Bronchial epithelial cell (primary cell): ENCODE data around the gene RGS19. TPM values are rescaled to one million over a fixed set of nuclear protein-coding genes. Genes with fewer than 3 reads are reported as not detected.

Experiments
- DNase-seq: peaks from one replicate; pipeline ENCODE4 v3.0.0-alpha.2; 2010; ENCODE audit warnings: low read depth
- FAIRE-seq: peaks from 2 replicates; lab custom pipeline; 2011; peaks lifted over from hg19 to GRCh38; lab: Jason Lieb, UNC
- H3K27me3 ChIP-seq: 2 replicates; pipeline ENCODE4 v1.5.1; 2011; ENCODE audit warnings: low read length; ENCODE audit not compliant: control insufficient read depth, insufficient read depth
- H3K36me3 ChIP-seq: 2 replicates; pipeline ENCODE4 v1.5.1; 2011; ENCODE audit warnings: low read length; ENCODE audit not compliant: control insufficient read depth, insufficient read depth
- H3K4me3 ChIP-seq: 2 replicates; pipeline ENCODE4 v1.5.1; 2011; ENCODE audit warnings: mild to moderate bottlenecking, low read depth, low read length, control low read depth
- CTCF ChIP-seq: IDR thresholded peaks from 2 replicates; pipeline ENCODE4 v1.5.1; 2011; ENCODE audit warnings: mild to moderate bottlenecking, moderate library complexity, low read length, control low read depth, inconsistent platforms; ENCODE audit not compliant: insufficient read depth, severe bottlenecking
- total RNA-seq: library from RNA; depleted of rRNA; stranded (reverse); fragments of >200 nt; gene quantifications from 2 replicates; pipeline ENCODE4 v1.2.1, GENCODE V29; 2014

RGS19 gene
- total RNA-seq, 1 donor from 2014 or later = 6.1 TPM

- FAIRE-seq (no peak), DNase-seq (no peak)
- H3K36me3 ChIP-seq = no peaks in the 10 kb centered on the region
- TF ChIP-seq CTCF = no peak
- peak overlapping the region; percentile 51 for H3K4me3 ChIP-seq
- peaks cover 12% of the 10 kb centered on the region for H3K27me3 ChIP-seq
Observed at GRCh38 chr20:64042054-64042781, 37.1 kb downstream of the RGS19 start.

GRCh38 chr20:64041781-64042053 lies 37.6 kb downstream of the RGS19 start:
- peaks cover 8% of the 10 kb centered on the region for H3K27me3 ChIP-seq
- no peak for DNase-seq
- TF ChIP-seq CTCF = no peak
- H3K4me3 ChIP-seq = peak overlapping the region; percentile 51
- H3K36me3 ChIP-seq = no peaks in the 10 kb centered on the region
- no peak for FAIRE-seq

GRCh38 chr20:64041040-64041780 lies 38.1 kb downstream of the RGS19 start:
- no peak for TF ChIP-seq CTCF
- FAIRE-seq = no peak
- Histone ChIP-seq H3K27me3 (peaks cover 6% of the 10 kb centered on the region), H3K4me3 (no peak overlapping the region), H3K36me3 (no peaks in the 10 kb centered on the region)
- no peak for DNase-seq

GRCh38 chr20:64040231-64041039 lies 38.9 kb downstream of the RGS19 start:
- H3K27me3 ChIP-seq = peaks cover 1% of the 10 kb centered on the region
- H3K36me3 ChIP-seq = no peaks in the 10 kb centered on the region
- DNase-seq (no peak), FAIRE-seq (no peak)
- H3K4me3 ChIP-seq = no peak overlapping the region
- TF ChIP-seq CTCF = no peak

GRCh38 chr20:64039293-64040160 lies 39.8 kb downstream of the RGS19 start:
- DNase-seq (no peak), FAIRE-seq (no peak)
- Histone ChIP-seq H3K27me3 (peaks cover 1% of the 10 kb centered on the region), H3K4me3 (peak overlapping the region; percentile 49), H3K36me3 (no peaks in the 10 kb centered on the region)
- TF ChIP-seq CTCF = no peak
